Measurements from ENCODE around the gene KCNK13.

DNA sequence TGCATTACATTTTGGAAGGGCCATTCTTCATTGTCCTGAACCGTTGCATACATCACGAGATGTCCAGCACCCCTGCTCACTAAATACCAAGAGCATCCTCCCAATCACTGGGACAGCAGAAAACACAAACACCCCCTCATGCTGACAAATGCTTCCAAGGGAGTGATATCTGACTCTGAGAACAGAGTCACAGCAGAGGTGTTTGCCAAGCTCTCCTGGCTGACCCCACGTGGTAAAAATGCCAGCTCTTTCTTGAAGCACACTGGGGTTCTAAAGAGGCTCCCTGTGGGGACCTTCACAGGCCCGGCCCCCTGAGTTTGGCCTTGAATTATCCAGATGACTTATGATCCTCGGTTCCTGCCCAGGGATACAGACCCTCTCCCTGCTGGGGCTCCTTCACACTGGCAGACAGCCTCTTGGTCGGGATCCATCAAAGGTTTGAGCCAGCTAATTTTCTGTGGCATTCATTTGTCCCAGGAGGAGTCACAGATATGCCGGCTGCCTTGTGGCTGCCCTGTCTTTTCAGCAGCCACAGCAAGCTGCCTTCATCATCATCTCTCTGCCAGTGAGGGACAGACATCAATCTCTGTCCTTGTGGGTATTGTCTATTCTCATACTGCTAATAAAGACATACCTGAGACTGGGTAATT lies 151.4 kb downstream of the KCNK13 start:
- TF ChIP-seq, protein P1, sequence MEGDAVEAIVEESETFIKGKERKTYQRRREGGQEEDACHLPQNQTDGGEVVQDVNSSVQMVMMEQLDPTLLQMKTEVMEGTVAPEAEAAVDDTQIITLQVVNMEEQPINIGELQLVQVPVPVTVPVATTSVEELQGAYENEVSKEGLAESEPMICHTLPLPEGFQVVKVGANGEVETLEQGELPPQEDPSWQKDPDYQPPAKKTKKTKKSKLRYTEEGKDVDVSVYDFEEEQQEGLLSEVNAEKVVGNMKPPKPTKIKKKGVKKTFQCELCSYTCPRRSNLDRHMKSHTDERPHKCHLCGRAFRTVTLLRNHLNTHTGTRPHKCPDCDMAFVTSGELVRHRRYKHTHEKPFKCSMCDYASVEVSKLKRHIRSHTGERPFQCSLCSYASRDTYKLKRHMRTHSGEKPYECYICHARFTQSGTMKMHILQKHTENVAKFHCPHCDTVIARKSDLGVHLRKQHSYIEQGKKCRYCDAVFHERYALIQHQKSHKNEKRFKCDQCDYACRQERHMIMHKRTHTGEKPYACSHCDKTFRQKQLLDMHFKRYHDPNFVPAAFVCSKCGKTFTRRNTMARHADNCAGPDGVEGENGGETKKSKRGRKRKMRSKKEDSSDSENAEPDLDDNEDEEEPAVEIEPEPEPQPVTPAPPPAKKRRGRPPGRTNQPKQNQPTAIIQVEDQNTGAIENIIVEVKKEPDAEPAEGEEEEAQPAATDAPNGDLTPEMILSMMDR (conservative IDR thresholded peaks at IDR 0.05 in 1 of 2, IDR thresholded peaks at IDR 0.05 in 1 of 2; ENCODE audit: extremely low read depth in 1 of 2, insufficient read depth in 1 of 2, low read depth in 1 of 2, low read length in 2 of 2), result no peak
- no peak for TF ChIP-seq EZH2 (IDR thresholded peaks at IDR 0.05; ENCODE audit: borderline replicate concordance, low read length)

All from mammary epithelial cell (primary cell).